Trophoblast cell (in vitro differentiated cells and primary cell): ENCODE data around the gene TBCK.

Source experiments
- DNase-seq, 2 donors: peaks; one replicate each; pipeline ENCODE4 v3.0.0-alpha.2; 2016
- H2AFZ ChIP-seq: 2 replicates; pipeline ENCODE4 v1.6.1; 2013; ENCODE audit warnings: low read length, moderate library complexity, mild to moderate bottlenecking; ENCODE audit not compliant: insufficient read depth, poor library complexity
- H2AK5ac ChIP-seq: 2 replicates; pipeline ENCODE4 v1.6.1; 2013; ENCODE audit warnings: mild to moderate bottlenecking, low read length
- H2BK120ac ChIP-seq: 2 replicates; pipeline ENCODE4 v1.6.1; 2013; ENCODE audit warnings: low read length, mild to moderate bottlenecking, moderate library complexity; ENCODE audit not compliant: insufficient read depth, poor library complexity
- H2BK12ac ChIP-seq: 2 replicates; pipeline ENCODE4 v1.6.1; 2013; ENCODE audit warnings: mild to moderate bottlenecking, low read length, moderate library complexity
- H2BK5ac ChIP-seq: 2 replicates; pipeline ENCODE4 v1.6.1; 2013; ENCODE audit warnings: low read length, low read depth, moderate library complexity, mild to moderate bottlenecking; ENCODE audit not compliant: poor library complexity
- H3K14ac ChIP-seq: 2 replicates; pipeline ENCODE4 v1.6.1; 2013; ENCODE audit warnings: mild to moderate bottlenecking, low read length
- H3K18ac ChIP-seq: 2 replicates; pipeline ENCODE4 v1.6.1; 2013; ENCODE audit warnings: mild to moderate bottlenecking, low read length
- H3K23ac ChIP-seq: 2 replicates; pipeline ENCODE4 v1.6.1; 2013; ENCODE audit warnings: low read length
- H3K27ac ChIP-seq: 2 replicates; pipeline ENCODE4 v1.5.1; 2013; ENCODE audit warnings: low read depth, mild to moderate bottlenecking, inconsistent platforms, low read length, moderate library complexity
- H3K27me3 ChIP-seq: 2 replicates; pipeline ENCODE4 v1.6.1; 2013; ENCODE audit warnings: inconsistent platforms, mild to moderate bottlenecking, low read length, moderate library complexity; ENCODE audit not compliant: insufficient read depth
- H3K36me3 ChIP-seq, 2 experiments: 1 replicate in 1 of 2; 2 replicates in 1 of 2; pipeline ENCODE4 v1.6.1; 2013; ENCODE audit warnings: low read length in 2 of 2, mild to moderate bottlenecking in 2 of 2, moderate library complexity in 1 of 2; ENCODE audit not compliant: insufficient read depth in 2 of 2, control insufficient read depth in 1 of 2
- H3K4ac ChIP-seq: 2 replicates; pipeline ENCODE4 v1.6.1; 2013; ENCODE audit warnings: low read depth, mild to moderate bottlenecking, low read length, moderate library complexity
- H3K4me1 ChIP-seq, 2 experiments: 1 replicate in 1 of 2; 2 replicates in 1 of 2; pipeline ENCODE4 v1.6.1; 2013; ENCODE audit warnings: low read length in 2 of 2, mild to moderate bottlenecking in 2 of 2, moderate library complexity in 1 of 2; ENCODE audit not compliant: insufficient read depth in 2 of 2, control insufficient read depth in 1 of 2
- H3K4me2 ChIP-seq: 2 replicates; pipeline ENCODE4 v1.6.1; 2013; ENCODE audit warnings: inconsistent platforms, mild to moderate bottlenecking, low read length, moderate library complexity
- H3K4me3 ChIP-seq: 2 replicates; pipeline ENCODE4 v1.5.1; 2013; ENCODE audit warnings: mild to moderate bottlenecking, low read depth, low read length, inconsistent platforms
- H3K79me1 ChIP-seq: one replicate; pipeline ENCODE4 v1.6.1; 2013; ENCODE audit warnings: low read length
- H3K79me2 ChIP-seq: 2 replicates; pipeline ENCODE4 v1.6.1; 2013; ENCODE audit warnings: low read length, mild to moderate bottlenecking; ENCODE audit not compliant: control insufficient read depth, insufficient read depth, poor library complexity
- H3K9ac ChIP-seq: 2 replicates; pipeline ENCODE4 v1.6.1; 2013; ENCODE audit warnings: mild to moderate bottlenecking, low read length
- H3K9me3 ChIP-seq: 2 replicates; pipeline ENCODE4 v1.6.1; 2013; ENCODE audit warnings: low read depth, mild to moderate bottlenecking, control low read depth, inconsistent platforms, low read length; ENCODE audit not compliant: insufficient read depth
- H4K12ac ChIP-seq: 2 replicates; pipeline ENCODE4 v1.6.1; 2013; ENCODE audit warnings: low read depth, mild to moderate bottlenecking, low read length, moderate library complexity
- H4K8ac ChIP-seq: 2 replicates; pipeline ENCODE4 v1.6.1; 2013; ENCODE audit warnings: low read depth, mild to moderate bottlenecking, low read length, moderate library complexity
- H4K91ac ChIP-seq: one replicate; pipeline ENCODE4 v1.6.1; 2013; ENCODE audit warnings: low read depth, mild to moderate bottlenecking, low read length, moderate library complexity
- WGBS: extraction: QIAGEN DNeasy Blood & Tissue Kit; methylation state at CpG from one replicate; pipeline ENCODE4 v1.1.7; 2013; ENCODE audit warnings: missing lambda C conversion rate; ENCODE audit not compliant: insufficient read length, insufficient coverage; ENCODE audit errors: extremely low coverage; 5-methylcytosine and 5-hydroxymethylcytosine counted together

The TBCK gene

DNA sequence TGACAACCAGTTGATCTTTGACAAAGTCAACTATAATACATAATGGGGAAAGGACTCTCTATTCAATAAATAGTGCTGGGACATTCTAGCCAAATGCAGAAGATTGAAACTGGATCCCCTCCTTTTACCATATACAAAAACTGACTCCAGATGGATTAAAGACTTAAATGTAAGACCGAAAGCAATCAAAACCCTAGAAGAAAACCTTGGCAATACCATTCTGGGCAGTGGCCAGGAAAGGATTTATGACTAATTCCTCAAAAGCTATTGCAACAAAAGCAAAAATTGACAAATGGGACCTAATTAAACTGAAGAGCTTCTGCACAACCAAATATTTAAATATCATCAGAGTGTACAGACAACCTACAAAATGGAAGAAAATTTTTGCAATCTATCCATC lies 235.6 kb downstream of the TBCK start:
- Histone ChIP-seq H4K91ac (no peak overlapping the region), H2BK5ac (no peak overlapping the region), H3K18ac (no peak overlapping the region), H3K79me2 (no peaks in the 10 kb centered on the region), H2AK5ac (no peak overlapping the region), H4K8ac (no peak overlapping the region), H3K27ac (no peak overlapping the region), H3K9me3 (no peaks in the 10 kb centered on the region), H3K23ac (no peak overlapping the region), H3K9ac (no peak overlapping the region), H2AFZ (no peak overlapping the region), H4K12ac (no peak overlapping the region), H3K79me1 (no peaks in the 10 kb centered on the region), H3K36me3 (no peaks in the 10 kb centered on the region), H3K4me1 (no peaks in the 10 kb centered on the region), H2BK12ac (no peak overlapping the region), H3K4me2 (no peak overlapping the region), H3K4me3 (no peak overlapping the region), H3K27me3 (no peaks in the 10 kb centered on the region), H3K4ac (no peak overlapping the region), H3K14ac (no peak overlapping the region), H2BK120ac (no peak overlapping the region)
- no CpG with 5 or more reads among the region's 1 CpG for WGBS
- DNase-seq, result no peak

DNA sequence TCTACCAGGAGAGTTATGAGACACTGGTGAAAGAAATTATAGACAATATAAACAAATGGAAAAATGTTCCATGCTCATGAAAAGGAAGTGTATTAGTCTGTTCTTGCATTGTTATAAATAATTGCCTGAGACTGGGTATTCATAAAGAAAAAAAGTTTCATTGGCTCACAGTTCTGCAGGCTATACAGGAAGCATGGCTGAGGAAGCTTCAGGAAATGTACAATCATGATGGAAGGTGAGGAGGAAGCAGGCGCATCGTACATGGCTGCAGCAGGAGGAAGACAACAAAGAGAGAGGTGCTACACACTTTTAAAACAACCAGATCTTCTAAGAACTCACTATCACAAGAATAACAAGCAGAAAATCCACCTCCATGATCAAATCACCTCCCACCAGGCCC lies 236.4 kb downstream of the TBCK start:
- H2BK5ac ChIP-seq, result no peak overlapping the region
- no peak overlapping the region for H2BK120ac ChIP-seq
- no peak overlapping the region for H4K91ac ChIP-seq
- H3K4me3 ChIP-seq, result no peak overlapping the region
- H4K8ac ChIP-seq, result no peak overlapping the region
- H3K79me2 ChIP-seq, result no peaks in the 10 kb centered on the region
- H3K27me3 ChIP-seq, result no peaks in the 10 kb centered on the region
- no peaks in the 10 kb centered on the region for H3K79me1 ChIP-seq
- no peaks in the 10 kb centered on the region for H3K9me3 ChIP-seq
- no peak overlapping the region for H3K23ac ChIP-seq
- no peak overlapping the region for H2AK5ac ChIP-seq
- H3K9ac ChIP-seq, result no peak overlapping the region
- no peak overlapping the region for H3K4me2 ChIP-seq
- H3K4ac ChIP-seq, result no peak overlapping the region
- H3K36me3 ChIP-seq, result no peaks in the 10 kb centered on the region
- WGBS, result no CpG with 5 or more reads among the region's 2 CpGs
- H3K27ac ChIP-seq, result no peak overlapping the region
- H4K12ac ChIP-seq, result no peak overlapping the region
- H3K4me1 ChIP-seq, result no peaks in the 10 kb centered on the region
- no peak overlapping the region for H2AFZ ChIP-seq
- H2BK12ac ChIP-seq, result no peak overlapping the region
- DNase-seq, result no peak
- H3K14ac ChIP-seq, result no peak overlapping the region
- H3K18ac ChIP-seq, result no peak overlapping the region

DNA sequence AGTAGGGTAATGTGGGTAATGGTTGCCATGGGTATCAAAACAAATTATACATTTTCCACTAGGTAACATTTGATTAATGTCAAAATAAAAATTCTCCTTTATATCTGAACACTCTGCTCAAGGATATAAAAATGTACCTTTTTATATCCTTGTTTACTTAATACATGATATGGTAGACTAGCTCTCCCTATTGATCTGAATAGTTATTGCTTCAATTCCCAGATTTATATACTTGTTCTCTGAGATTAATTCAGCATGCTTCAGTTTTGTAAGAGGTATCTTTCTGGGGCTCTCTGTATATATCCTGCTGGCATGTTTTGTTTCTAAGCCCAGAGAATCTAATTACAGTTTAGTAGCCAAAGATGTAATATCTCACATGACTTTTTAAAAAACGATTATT lies 251.0 kb downstream of the TBCK start:
- H2BK120ac ChIP-seq, result no peak overlapping the region
- no peak overlapping the region for H4K8ac ChIP-seq
- H3K9ac ChIP-seq, result no peak overlapping the region
- H3K18ac ChIP-seq, result no peak overlapping the region
- H2BK5ac ChIP-seq, result no peak overlapping the region
- H3K27me3 ChIP-seq, result no peaks in the 10 kb centered on the region
- H3K4me3 ChIP-seq, result no peak overlapping the region
- H4K12ac ChIP-seq, result no peak overlapping the region
- no peaks in the 10 kb centered on the region for H3K4me1 ChIP-seq
- H3K36me3 ChIP-seq, result no peaks in the 10 kb centered on the region
- no peak overlapping the region for H2AK5ac ChIP-seq
- H3K23ac ChIP-seq, result no peak overlapping the region
- no peak overlapping the region for H3K4me2 ChIP-seq
- DNase-seq, result no peak
- WGBS, result no CpG with 5 or more reads among the region's 1 CpG
- H2AFZ ChIP-seq, result no peak overlapping the region
- no peaks in the 10 kb centered on the region for H3K79me1 ChIP-seq
- H4K91ac ChIP-seq, result no peak overlapping the region
- H2BK12ac ChIP-seq, result no peak overlapping the region
- H3K9me3 ChIP-seq, result no peaks in the 10 kb centered on the region
- no peak overlapping the region for H3K14ac ChIP-seq
- no peaks in the 10 kb centered on the region for H3K79me2 ChIP-seq
- H3K4ac ChIP-seq, result no peak overlapping the region
- H3K27ac ChIP-seq, result no peak overlapping the region

DNA sequence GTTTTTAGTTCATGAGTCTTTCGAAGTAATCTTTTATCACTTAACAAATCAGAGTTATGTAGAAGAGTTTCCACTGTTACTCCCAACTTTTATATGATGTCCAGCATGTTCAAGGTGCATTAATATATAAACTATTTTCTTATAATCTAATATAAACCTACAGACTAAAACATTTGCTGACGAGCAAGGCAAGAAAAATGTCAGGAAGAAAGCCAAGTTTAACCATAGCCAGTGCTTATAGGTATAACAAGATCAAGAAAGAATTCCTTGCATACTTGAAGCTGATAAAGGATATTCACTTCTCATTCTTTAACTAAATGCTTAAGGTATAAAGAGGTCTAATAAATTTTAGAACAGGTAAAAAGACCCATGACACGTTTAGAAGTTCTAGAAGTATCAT lies 253.0 kb downstream of the TBCK start:
- Histone ChIP-seq H4K8ac (no peak overlapping the region), H3K36me3 (no peaks in the 10 kb centered on the region), H2BK120ac (no peak overlapping the region), H3K27me3 (no peaks in the 10 kb centered on the region), H3K27ac (no peak overlapping the region), H3K4me3 (no peak overlapping the region), H3K9ac (no peak overlapping the region), H4K91ac (no peak overlapping the region), H3K79me1 (no peaks in the 10 kb centered on the region), H3K9me3 (no peaks in the 10 kb centered on the region), H3K4me1 (no peaks in the 10 kb centered on the region), H2BK12ac (no peak overlapping the region), H2AFZ (no peak overlapping the region), H4K12ac (no peak overlapping the region), H2BK5ac (no peak overlapping the region), H3K4ac (no peak overlapping the region), H3K79me2 (no peaks in the 10 kb centered on the region), H3K23ac (no peak overlapping the region), H2AK5ac (no peak overlapping the region), H3K18ac (no peak overlapping the region), H3K4me2 (no peak overlapping the region), H3K14ac (no peak overlapping the region)
- WGBS, result no CpG with 5 or more reads among the region's 3 CpGs
- DNase-seq, result peak in 1 of 2 donors; percentile 14
